Lung (tissue), 13 donors: ENCODE results near the gene SUGCT. TPM values are rescaled to one million over a fixed set of nuclear protein-coding genes. Genes with fewer than 3 reads are reported as not detected.

Experiments used
- ATAC-seq: fragments of 200-7000 bp; cut with Tn5 transposase; one replicate; pipeline ENCODE4 v1.9.1; 2020; ENCODE audit warnings: moderate number of reproducible peaks; ENCODE audit not compliant: insufficient read depth, low FRiP score
- DNase-seq, 3 donors: peaks; one replicate each; pipeline ENCODE4 v3.0.0-alpha.2; 2013 to 2017
- H3K27ac ChIP-seq, 2 donors: one replicate each; pipeline ENCODE4 v1.5.1; 2013; ENCODE audit warnings: mild to moderate bottlenecking in 2 of 2, moderate library complexity in 2 of 2, control low read depth in 1 of 2, inconsistent platforms in 1 of 2, low read depth in 1 of 2, low read length in 1 of 2
- H3K27me3 ChIP-seq, 3 donors: one replicate each; pipeline ENCODE4 v1.5.1; 2013; ENCODE audit warnings: low read length in 2 of 3; ENCODE audit not compliant: control insufficient read depth in 3 of 3, insufficient read depth in 3 of 3
- H3K36me3 ChIP-seq, 4 donors: one replicate each; pipeline ENCODE4 v1.5.1; 2013; ENCODE audit warnings: low read length in 4 of 4, mild to moderate bottlenecking in 1 of 4, moderate library complexity in 1 of 4; ENCODE audit not compliant: control insufficient read depth in 4 of 4, insufficient read depth in 4 of 4
- H3K4me1 ChIP-seq, 5 donors: one replicate each; pipeline ENCODE4 v1.5.1; 2013; ENCODE audit warnings: low read length in 5 of 5, mild to moderate bottlenecking in 2 of 5, moderate library complexity in 1 of 5; ENCODE audit not compliant: control insufficient read depth in 5 of 5, insufficient read depth in 5 of 5
- H3K4me3 ChIP-seq: one replicate; pipeline ENCODE4 v1.5.1; 2013; ENCODE audit warnings: mild to moderate bottlenecking, control low read depth, moderate library complexity
- H3K9ac ChIP-seq, 2 donors: one replicate each; pipeline ENCODE4 v1.5.1; 2013; ENCODE audit warnings: low read length in 2 of 2, control low read depth in 1 of 2; ENCODE audit not compliant: insufficient read depth in 1 of 2
- H3K9me3 ChIP-seq, 4 donors: one replicate each; pipeline ENCODE4 v1.5.1; 2013; ENCODE audit warnings: low read length in 3 of 4, mild to moderate bottlenecking in 1 of 4, moderate library complexity in 1 of 4; ENCODE audit not compliant: control insufficient read depth in 4 of 4, insufficient read depth in 3 of 4
- CTCF ChIP-seq: IDR thresholded peaks from 2 replicates; pipeline ENCODE4 v1.5.1; 2012; ENCODE audit warnings: mild to moderate bottlenecking; ENCODE audit errors: control extremely low read depth, extremely low read depth
- WGBS, 2 donors: extraction: QIAGEN DNeasy Blood & Tissue Kit; methylation state at CpG; one replicate each; pipeline ENCODE4 v1.1.7; 2013; 5-methylcytosine and 5-hydroxymethylcytosine counted together
- polyA plus RNA-seq, 2 donors: library from polyadenylated mRNA; stranded (reverse); fragments of 200-250 nt; gene quantifications; one replicate each; pipeline ENCODE4 v1.2.1, GENCODE V29; 2013
- small RNA-seq: library from RNA; depleted of rRNA; stranded (forward); fragments of <200 nt; gene quantifications from one replicate; pipeline ENCODE3, GENCODE V24; 2014; ENCODE audit warnings: low replicate concordance
- total RNA-seq, 2 donors: library from RNA; depleted of rRNA in 1 of 2; stranded (reverse); fragments of >200 nt in 1 of 2; gene quantifications; one replicate each; pipeline ENCODE4 v1.2.1, GENCODE V29; 2014 to 2021
- donor health status: control.
- donor health status: control.
- donor health status: Bipolar disorder and iron deficiency.
- donor health status: healthy.
- donor health status: DM: yes; HTN: yes; CAD: no.

Gene SUGCT
- total and polyA plus RNA-seq, 4 donors = 0.23 to 4.2 (median 1.8) TPM

- 86 to 91% methylated on average over 10 of the region's 10 CpGs for WGBS, 2 donors
- Histone ChIP-seq H3K9me3 (no peaks in the 10 kb centered on the region), H3K27ac (no peak overlapping the region), H3K4me3 (no peak overlapping the region), H3K9ac (no peak overlapping the region), H3K27me3 (no peaks in the 10 kb centered on the region), H3K4me1 (no peaks in the 10 kb centered on the region), H3K36me3 (no peaks in the 10 kb centered on the region)
- no peak for TF ChIP-seq CTCF
- DNase-seq (no peak), ATAC-seq (no peak)
Measured at GRCh38 chr7:40909346-40909980, 774.7 kb downstream of the SUGCT start.

Small RNA genes lying within 50 kb of the gene (small RNA-seq; reads per million reads assigned to genes)
- gene AC006023.1 = not detected
- not detected for gene AC006023.2

Other genes starting within 250 kb of the SUGCT start
- 100 to 1,000 TPM in 1 of 2 donors, 10 to 100 TPM in 1; 43.3 to 124 TPM for gene CDK13, start 184.7 kb upstream of the SUGCT start, total RNA-seq
- 10 to 100 TPM; 13.3 to 18.3 TPM for gene CDK13, start 184.7 kb upstream of the SUGCT start, polyA plus RNA-seq
- 10 to 100 TPM; 26.3 to 27.1 TPM for gene MPLKIP, start 383 bp upstream of the SUGCT start, total RNA-seq
- gene MPLKIP, start 383 bp upstream of the SUGCT start, polyA plus RNA-seq = 10 to 100 TPM; 37.6 to 39.3 TPM